Endothelial cell (in vitro differentiated cells): ENCODE data around the gene ECI1. TPM values are rescaled to one million over a fixed set of nuclear protein-coding genes. Genes with fewer than 3 reads are reported as not detected.
"Not testable (repeated sequence)": the region's sequence is repeated elsewhere in the genome, so short reads cannot be mapped to it uniquely, and the experiment has no call there.

ENCODE experiments used
- DNase-seq: peaks from one replicate; pipeline ENCODE4 v3.0.0; 2021; ENCODE audit warnings: low spot score
- H3K27ac Mint-ChIP-seq: one replicate; pipeline ENCODE4 v1.8.0; 2021; ENCODE audit warnings: mixed read lengths, inconsistent platforms; ENCODE audit not compliant: unreplicated experiment
- H3K27me3 Mint-ChIP-seq: one replicate; pipeline ENCODE4 v1.8.0; 2021; ENCODE audit warnings: mild to moderate bottlenecking, moderate library complexity, mixed read lengths, inconsistent platforms; ENCODE audit not compliant: unreplicated experiment
- H3K36me3 Mint-ChIP-seq: one replicate; pipeline ENCODE4 v1.8.0; 2021; ENCODE audit warnings: mild to moderate bottlenecking, low read depth, mixed read lengths, inconsistent platforms; ENCODE audit not compliant: unreplicated experiment
- H3K4me1 Mint-ChIP-seq: one replicate; pipeline ENCODE4 v1.8.0; 2021; ENCODE audit warnings: mild to moderate bottlenecking, mixed read lengths, inconsistent platforms; ENCODE audit not compliant: unreplicated experiment
- H3K4me3 Mint-ChIP-seq: one replicate; pipeline ENCODE4 v1.8.0; 2021; ENCODE audit warnings: mild to moderate bottlenecking, mixed read lengths, inconsistent platforms; ENCODE audit not compliant: unreplicated experiment
- H3K9me3 Mint-ChIP-seq: one replicate; pipeline ENCODE4 v1.8.0; 2021; ENCODE audit warnings: mixed read lengths, inconsistent platforms; ENCODE audit not compliant: unreplicated experiment
- total RNA-seq: library from RNA; stranded (reverse); fragmentation: NEBNext Ultra II Directional; extraction: Animal tissue kit (Norgen Biotek cat#: 25700); gene quantifications from one replicate; pipeline ENCODE4 v1.2.1, GENCODE V29; 2021; ENCODE audit not compliant: unreplicated experiment
- TF ChIP-seq, protein P1 (sequence below): fragments of 200-600 bp; sonication (generic); IDR thresholded peaks from one replicate; pipeline ENCODE4 v1.5.0; 2021; ENCODE audit warnings: antibody characterized with exemption; ENCODE audit not compliant: unreplicated experiment

ECI1 gene
- total RNA-seq, 1 donor from 2014 or later: 27.1 TPM

DNA sequence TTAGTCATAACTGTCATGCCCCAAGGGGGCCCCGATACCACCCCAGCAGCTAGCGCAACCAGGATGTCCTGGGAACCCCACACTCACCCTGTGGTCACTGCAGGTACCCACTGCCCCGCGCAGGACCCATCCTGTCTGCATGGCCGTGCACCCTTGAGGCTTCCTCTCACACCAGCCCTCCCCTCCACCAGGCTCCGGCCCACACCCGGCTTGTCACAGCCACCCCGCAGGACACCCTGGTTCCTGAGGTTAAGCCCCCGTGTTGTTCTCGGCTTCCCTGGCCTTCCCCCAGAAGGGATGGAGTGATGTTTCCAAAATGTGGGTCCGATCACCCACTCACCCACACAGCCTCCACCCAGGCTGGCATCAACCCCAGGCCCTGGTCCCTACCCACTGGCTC lies 7.6 kb downstream of the ECI1 start:
- Mint-ChIP-seq H3K4me3 (no peak overlapping the region), H3K9me3 (no peaks in the 10 kb centered on the region)

DNA sequence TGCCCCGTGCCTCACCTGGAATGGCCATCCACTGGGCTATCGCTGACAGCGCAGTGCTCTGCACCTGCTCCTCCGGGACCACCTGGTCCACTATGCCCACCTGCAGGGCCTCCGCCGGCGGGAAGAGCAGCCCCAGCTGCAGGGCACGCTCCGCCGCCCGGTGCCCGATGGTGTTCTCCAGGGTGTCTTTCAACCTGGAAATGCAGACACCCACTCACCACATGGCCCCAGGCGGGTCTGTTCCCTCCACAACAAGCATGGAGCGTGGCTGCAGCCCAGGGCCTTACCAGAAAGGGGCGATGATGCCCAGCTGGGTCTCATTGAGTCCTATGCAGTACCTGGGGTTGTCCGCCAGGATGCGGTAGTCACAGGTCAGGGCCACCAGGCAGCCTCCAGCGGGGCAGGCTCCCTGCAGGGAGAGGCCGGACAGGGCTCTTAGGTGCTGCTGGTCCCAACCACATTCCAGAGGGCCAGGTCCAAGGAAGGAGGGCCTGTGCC lies 8.3 kb downstream of the ECI1 start:
- H3K36me3 Mint-ChIP-seq: peaks cover 10% of the 10 kb centered on the region
- H3K27ac Mint-ChIP-seq: no peak overlapping the region

More for the DNA sequence above, 7.6 kb downstream of the ECI1 start:
- no peak for DNase-seq
- peaks cover 3% of the 10 kb centered on the region for H3K27me3 Mint-ChIP-seq
- no peak overlapping the region for H3K27ac Mint-ChIP-seq
- peaks cover 10% of the 10 kb centered on the region for H3K36me3 Mint-ChIP-seq
- TF ChIP-seq, protein P1, sequence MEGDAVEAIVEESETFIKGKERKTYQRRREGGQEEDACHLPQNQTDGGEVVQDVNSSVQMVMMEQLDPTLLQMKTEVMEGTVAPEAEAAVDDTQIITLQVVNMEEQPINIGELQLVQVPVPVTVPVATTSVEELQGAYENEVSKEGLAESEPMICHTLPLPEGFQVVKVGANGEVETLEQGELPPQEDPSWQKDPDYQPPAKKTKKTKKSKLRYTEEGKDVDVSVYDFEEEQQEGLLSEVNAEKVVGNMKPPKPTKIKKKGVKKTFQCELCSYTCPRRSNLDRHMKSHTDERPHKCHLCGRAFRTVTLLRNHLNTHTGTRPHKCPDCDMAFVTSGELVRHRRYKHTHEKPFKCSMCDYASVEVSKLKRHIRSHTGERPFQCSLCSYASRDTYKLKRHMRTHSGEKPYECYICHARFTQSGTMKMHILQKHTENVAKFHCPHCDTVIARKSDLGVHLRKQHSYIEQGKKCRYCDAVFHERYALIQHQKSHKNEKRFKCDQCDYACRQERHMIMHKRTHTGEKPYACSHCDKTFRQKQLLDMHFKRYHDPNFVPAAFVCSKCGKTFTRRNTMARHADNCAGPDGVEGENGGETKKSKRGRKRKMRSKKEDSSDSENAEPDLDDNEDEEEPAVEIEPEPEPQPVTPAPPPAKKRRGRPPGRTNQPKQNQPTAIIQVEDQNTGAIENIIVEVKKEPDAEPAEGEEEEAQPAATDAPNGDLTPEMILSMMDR: no peak
- no peaks in the 10 kb centered on the region for H3K4me1 Mint-ChIP-seq

DNA sequence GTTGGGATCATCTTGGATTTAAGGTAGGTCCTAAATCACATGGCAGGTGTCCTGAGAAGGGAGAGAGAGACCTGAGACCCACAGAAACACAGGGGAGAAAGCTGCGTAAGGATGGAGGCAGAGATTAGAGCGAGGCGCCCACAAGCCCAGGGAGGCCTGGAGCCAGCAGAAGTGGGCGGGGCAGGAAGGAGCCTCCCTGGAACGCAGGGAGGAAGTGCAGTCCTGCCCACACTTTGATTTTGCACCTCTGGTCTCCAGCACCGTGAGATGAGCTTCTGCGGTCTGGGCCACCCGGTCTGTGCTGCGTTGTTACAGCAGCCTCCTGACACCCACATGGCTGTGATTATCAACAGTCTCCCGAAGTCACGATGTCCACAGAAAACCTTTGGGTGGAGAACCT lies 8.8 kb downstream of the ECI1 start:
- no peak for DNase-seq
- H3K36me3 Mint-ChIP-seq: peaks cover 10% of the 10 kb centered on the region
- H3K4me3 Mint-ChIP-seq: peak overlapping the region; percentile 88
- H3K4me1 Mint-ChIP-seq: no peaks in the 10 kb centered on the region
- TF ChIP-seq, protein P1: no peak
- H3K27ac Mint-ChIP-seq: no peak overlapping the region
- no peaks in the 10 kb centered on the region for H3K9me3 Mint-ChIP-seq
- H3K27me3 Mint-ChIP-seq: peaks cover 6% of the 10 kb centered on the region

More for the DNA sequence above, 8.3 kb downstream of the ECI1 start:
- Mint-ChIP-seq H3K27me3 (peaks cover 4% of the 10 kb centered on the region), H3K9me3 (no peaks in the 10 kb centered on the region), H3K4me3 (no peak overlapping the region), H3K4me1 (no peaks in the 10 kb centered on the region)
- TF ChIP-seq, protein P1: no peak
- DNase-seq: no peak

GRCh38 chr16:2240331-2240730 lies 11.1 kb downstream of the ECI1 start:
- not testable (repeated sequence) for H3K4me3 Mint-ChIP-seq, H3K9me3 Mint-ChIP-seq, H3K27ac Mint-ChIP-seq, DNase-seq, H3K4me1 Mint-ChIP-seq, H3K27me3 Mint-ChIP-seq, H3K36me3 Mint-ChIP-seq

DNA sequence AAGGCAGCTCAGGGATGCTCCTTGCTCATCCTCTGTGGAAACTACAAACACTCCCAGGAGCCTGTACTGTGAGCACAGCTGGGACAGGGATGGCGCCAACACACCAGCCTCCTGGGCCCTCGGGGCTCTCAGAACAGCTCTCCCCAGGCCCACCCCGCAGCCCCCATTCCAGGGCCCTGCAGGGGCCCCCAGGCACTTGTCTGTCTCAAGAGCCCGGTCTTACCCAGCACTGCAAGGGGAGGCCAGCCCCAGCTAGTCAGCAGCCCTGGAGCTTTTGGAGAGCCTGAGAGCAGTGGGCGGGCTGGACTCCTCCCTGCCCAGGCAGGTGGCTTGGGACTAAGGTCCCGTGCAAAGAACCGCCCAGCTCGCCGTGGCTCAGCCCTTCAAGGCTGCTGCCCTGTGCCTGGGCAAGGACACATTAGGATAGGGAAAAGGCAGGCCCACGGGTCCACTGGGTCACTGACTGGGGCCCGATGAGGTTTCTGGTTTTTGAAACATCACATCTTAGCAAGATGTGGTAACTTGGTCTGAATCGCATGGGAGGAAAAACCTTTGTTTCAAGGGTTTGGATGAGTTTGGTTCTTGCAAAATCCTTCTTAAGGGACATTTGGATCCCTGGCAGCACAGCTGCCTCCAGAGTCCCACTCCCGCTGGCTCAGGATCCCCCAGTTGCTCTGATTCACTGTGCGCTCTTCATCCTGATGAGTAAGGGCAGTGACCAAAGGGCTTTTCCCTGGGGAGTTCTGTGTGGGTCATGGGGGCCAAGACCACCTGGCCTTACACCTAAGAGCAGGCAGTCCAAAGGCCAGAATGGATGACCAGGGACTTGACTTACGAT lies 12.3 kb downstream of the ECI1 start:
- TF ChIP-seq, protein P1: no peak
- no peak for DNase-seq
- no peaks in the 10 kb centered on the region for H3K4me1 Mint-ChIP-seq
- H3K27ac Mint-ChIP-seq: no peak overlapping the region
- H3K36me3 Mint-ChIP-seq: peaks cover 4% of the 10 kb centered on the region
- no peaks in the 10 kb centered on the region for H3K9me3 Mint-ChIP-seq
- H3K27me3 Mint-ChIP-seq: peaks cover 8% of the 10 kb centered on the region
- no peak overlapping the region for H3K4me3 Mint-ChIP-seq
